Right lobe of liver (tissue), 6 donors: ENCODE data around the gene TAOK1. TPM values are rescaled to one million over a fixed set of nuclear protein-coding genes. Genes with fewer than 3 reads are reported as not detected.

Source experiments
- ATAC-seq, 4 donors: fragments of 200-7000 bp; cut with Tn5 transposase; one replicate each; pipeline ENCODE4 v1.9.1; 2020; ENCODE audit warnings: mild to moderate bottlenecking in 4 of 4, moderate library complexity in 4 of 4
- DNase-seq, 3 donors: peaks; one replicate each; pipeline ENCODE4 v3.0.0-alpha.2; 2020
- H3K27ac ChIP-seq, 3 donors: fragments of 200-600 bp; one replicate each; pipeline ENCODE4 v1.8.0; 2022
- H3K27me3 ChIP-seq, 2 donors: fragments of 200-600 bp; one replicate each; pipeline ENCODE4 v1.8.0; 2022
- H3K36me3 ChIP-seq, 4 donors: fragments of 200-600 bp; sonication (generic) in 1 of 4; one replicate each; pipeline versions ENCODE4 v1.5.1 to v1.8.0; 2017 to 2022; ENCODE audit warnings: control low read depth in 1 of 4
- H3K4me1 ChIP-seq, 4 donors: fragments of 200-600 bp; sonication (generic) in 1 of 4; one replicate each; pipeline versions ENCODE4 v1.5.1 to v1.8.0; 2017 to 2022; ENCODE audit warnings: control low read depth in 1 of 4
- H3K4me3 ChIP-seq, 3 donors: fragments of 200-600 bp; one replicate each; pipeline ENCODE4 v1.8.0; 2022
- H3K9me3 ChIP-seq, 4 donors: fragments of 200-600 bp; sonication (generic) in 1 of 4; one replicate each; pipeline versions ENCODE4 v1.5.1 to v1.8.0; 2017 to 2022; ENCODE audit warnings: control low read depth in 1 of 4
- CTCF ChIP-seq, 4 donors: fragments of 200-600 bp in 3 of 4; fragments of 450-650 bp in 1 of 4; IDR thresholded peaks; one replicate each; pipeline versions ENCODE4 v1.5.1 to v1.8.0; 2016 to 2022; ENCODE audit warnings: antibody characterized with exemption in 4 of 4, mild to moderate bottlenecking in 2 of 4
- POLR2A ChIP-seq: fragments of 450-650 bp; IDR thresholded peaks from one replicate; pipeline ENCODE4 v1.6.1; 2017; ENCODE audit warnings: antibody characterized with exemption, mild to moderate bottlenecking
- WGBS: methylation state at CpG from one replicate; pipeline ENCODE4 v1.1.6; 2018; ENCODE audit warnings: low coverage, low lambda C conversion rate; ENCODE audit not compliant: insufficient coverage; ENCODE audit errors: missing lambda C conversion rate; 5-methylcytosine and 5-hydroxymethylcytosine counted together
- intact Hi-C, 2 donors: fragments of 100-400 bp; cut with DNase I; formaldehyde crosslinking; loops; one replicate each; pipeline versions ENCODE4 v1.11.2 to v1.14.1; 2022
- total RNA-seq, 6 experiments: library from RNA; depleted of rRNA in 2 of 6; stranded (reverse); fragments of >200 nt in 2 of 6; fragmentation: NEBNext Ultra II Directional in 3 of 6; extraction: Animal tissue kit (Norgen Biotek cat#: 25700) in 3 of 6; gene quantifications; one replicate each; pipeline versions ENCODE4 v1.1.0 to v1.2.4, GENCODE V29; 2016 to 2023
- donor health status: DM: no; HTN: yes; CAD: no.
- donor health status: DM: no; HTN: no; CAD: no.
- donor health status: DM: no; HTN: no; CAD: no.
- donor health status: DM: no; HTN: yes; CAD: no.
- donor health status: DM: no; HTN: yes; CAD: no.

The TAOK1 gene
- total RNA-seq, 6 experiments from 2014 or later: 17.1 to 37.1 (median 21.1) TPM

- Histone ChIP-seq H3K4me3 (no peak overlapping the region), H3K36me3 (peaks cover 0 to 52% (median 17%) of the 10 kb centered on the region in 4 donors), H3K9me3 (no peaks in the 10 kb centered on the region), H3K27ac (no peak overlapping the region), H3K27me3 (no peaks in the 10 kb centered on the region), H3K4me1 (no peaks in the 10 kb centered on the region)
- intact Hi-C loops: no loop called here
- 94% methylated on average over 6 of the region's 6 CpGs for WGBS
- no peak for ATAC-seq
- DNase-seq: no peak
- TF ChIP-seq POLR2A (no peak), CTCF (IDR thresholded peaks at IDR 0.05) (no peak)
These were observed 120.8 kb downstream of the TAOK1 start for GRCh38 chr17:29510953-29511352.

GRCh38 chr17:29514792-29515191, 124.6 kb downstream of the TAOK1 start:
- no peak for ATAC-seq
- H3K36me3 ChIP-seq: peaks cover 0 to 57% (median 17%) of the 10 kb centered on the region in 4 donors

GRCh38 chr17:29518359-29518758, 128.2 kb downstream of the TAOK1 start:
- no peak for TF ChIP-seq CTCF (IDR thresholded peaks at IDR 0.05)
- no peak for TF ChIP-seq POLR2A
- DNase-seq: no peak
- intact Hi-C loops: no loop called here
- Histone ChIP-seq H3K4me3 (no peak overlapping the region), H3K4me1 (no peaks in the 10 kb centered on the region), H3K36me3 (peaks cover 0 to 67% (median 15%) of the 10 kb centered on the region in 4 donors), H3K27me3 (no peaks in the 10 kb centered on the region), H3K9me3 (no peaks in the 10 kb centered on the region), H3K27ac (no peak overlapping the region)
- no peak for ATAC-seq
- WGBS: 100% methylated on average over 1 of the region's 1 CpG

More at GRCh38 chr17:29514792-29515191, 124.6 kb downstream of the TAOK1 start:
- no peak for DNase-seq
- no peaks in the 10 kb centered on the region for H3K9me3 ChIP-seq
- WGBS: 18% methylated on average over 2 of the region's 2 CpGs
- intact Hi-C loops: no loop called here
- H3K27ac ChIP-seq: no peak overlapping the region
- no peak overlapping the region for H3K4me3 ChIP-seq
- no peaks in the 10 kb centered on the region for H3K27me3 ChIP-seq
- H3K4me1 ChIP-seq: no peaks in the 10 kb centered on the region
- no peak for TF ChIP-seq POLR2A
- TF ChIP-seq CTCF (IDR thresholded peaks at IDR 0.05): no peak

- WGBS: 97% methylated on average over 3 of the region's 3 CpGs
- Histone ChIP-seq H3K27ac (no peak overlapping the region), H3K4me1 (no peaks in the 10 kb centered on the region), H3K4me3 (no peak overlapping the region), H3K9me3 (no peaks in the 10 kb centered on the region), H3K27me3 (no peaks in the 10 kb centered on the region), H3K36me3 (peaks cover 0 to 54% (median 9%) of the 10 kb centered on the region in 4 donors)
- ATAC-seq: no peak
- TF ChIP-seq POLR2A: no peak
- no peak for TF ChIP-seq CTCF (IDR thresholded peaks at IDR 0.05)
- intact Hi-C loops: no loop called here
- DNase-seq: no peak
These were observed 134.5 kb downstream of the TAOK1 start for GRCh38 chr17:29524692-29525091.

GRCh38 chr17:29526322-29526721, 136.2 kb downstream of the TAOK1 start:
- H3K9me3 ChIP-seq: no peaks in the 10 kb centered on the region
- WGBS: 75% methylated on average over 2 of the region's 3 CpGs
- H3K27ac ChIP-seq: no peak overlapping the region
- no peak overlapping the region for H3K4me3 ChIP-seq
- peaks cover 0 to 44% (median 6%) of the 10 kb centered on the region in 4 donors for H3K36me3 ChIP-seq
- TF ChIP-seq POLR2A (no peak), CTCF (IDR thresholded peaks at IDR 0.05) (no peak)
- DNase-seq (no peak), ATAC-seq (peak in 2 of 4 donors; percentile 55 to 62)
- no peaks in the 10 kb centered on the region for H3K27me3 ChIP-seq
- no peaks in the 10 kb centered on the region for H3K4me1 ChIP-seq
- intact Hi-C loops: no loop called here
